Fibroblast of skin of scalp (primary cell): ENCODE results near the gene C16orf96.

Source experiments
- DNase-seq: peaks from one replicate; pipeline ENCODE4 v3.0.0-alpha.2; 2013

Gene C16orf96

GRCh38 chr16:4601864-4602186 lies 45.7 kb downstream of the C16orf96 start:
- DNase-seq, result no peak

- DNase-seq, result no peak
These were observed 46.2 kb downstream of the C16orf96 start for GRCh38 chr16:4602331-4602730.

GRCh38 chr16:4603624-4604170 lies 47.6 kb downstream of the C16orf96 start:
- DNase-seq, result no peak

- no peak for DNase-seq
These were observed 48.3 kb downstream of the C16orf96 start for GRCh38 chr16:4604401-4604800.

- DNase-seq, result no peak
These were observed 50.2 kb downstream of the C16orf96 start for GRCh38 chr16:4606354-4606753.

GRCh38 chr16:4607841-4608703 lies 51.9 kb downstream of the C16orf96 start:
- no peak for DNase-seq

- no peak for DNase-seq
These were observed 52.5 kb downstream of the C16orf96 start for GRCh38 chr16:4608704-4608980.

- no peak for DNase-seq
These were observed 53.3 kb downstream of the C16orf96 start for GRCh38 chr16:4609200-4610010.

- DNase-seq, result no peak
These were observed 54.2 kb downstream of the C16orf96 start for GRCh38 chr16:4610011-4611005.

GRCh38 chr16:4611337-4612021 lies 55.3 kb downstream of the C16orf96 start:
- DNase-seq, result no peak

GRCh38 chr16:4612474-4612931 lies 56.4 kb downstream of the C16orf96 start:
- DNase-seq, result no peak

- DNase-seq, result no peak
These were observed 57.0 kb downstream of the C16orf96 start for GRCh38 chr16:4612977-4613635.

- DNase-seq, result peak; percentile 31
These were observed 57.8 kb downstream of the C16orf96 start for GRCh38 chr16:4613636-4614570.

GRCh38 chr16:4614571-4615383 lies 58.6 kb downstream of the C16orf96 start, which contains the start of gene UBALD1:
UBALD1 (minus strand) TSS chr16:4614888; CDS start chr16:4614797, 91 bp downstream.
- DNase-seq, result peak; percentile 90

- DNase-seq, result no peak
These were observed 59.4 kb downstream of the C16orf96 start for GRCh38 chr16:4615384-4616046.

- peak; percentile 100 for DNase-seq
These were observed 60.1 kb downstream of the C16orf96 start for GRCh38 chr16:4616047-4616811.

- DNase-seq, result no peak
These were observed 61.7 kb downstream of the C16orf96 start for GRCh38 chr16:4617880-4618279.
